Gastrocnemius medialis (tissue), 4 donors: ENCODE data around the gene SMAD6.

ENCODE experiments used
- CTCF ChIP-seq, 5 experiments: fragments of 450-650 bp in 3 of 5; fragments of 200-600 bp in 2 of 5; sonication (generic) in 2 of 5; IDR thresholded peaks in 4 of 5; conservative IDR thresholded peaks in 1 of 5; 1 replicate in 4 of 5; 2 replicates in 1 of 5; pipeline ENCODE4 v1.5.1; 2016 to 2019; ENCODE audit warnings: antibody characterized with exemption in 5 of 5, mild to moderate bottlenecking in 3 of 5, moderate library complexity in 3 of 5
- POLR2A ChIP-seq, 2 donors: fragments of 450-650 bp; IDR thresholded peaks; one replicate each; pipeline ENCODE4 v1.6.1; 2017; ENCODE audit warnings: antibody characterized with exemption in 2 of 2, mild to moderate bottlenecking in 2 of 2, moderate library complexity in 2 of 2

- TF ChIP-seq CTCF (IDR thresholded peaks at IDR 0.05 in 4 of 5, conservative IDR thresholded peaks at IDR 0.05 in 1 of 5) (no peak), POLR2A (IDR thresholded peaks at IDR 0.05) (no peak)
Observed at GRCh38 chr15:66778314-66778665, 76.3 kb downstream of the SMAD6 start.
